Stimulated activated CD8-positive, alpha-beta memory T cell treated with anti-CD3 and anti-CD28 coated beads, Interleukin-7, amount 100 ng/mL, for 24 hours (primary cell): ENCODE measurements around the gene ADCY2.

Source experiments
- DNase-seq: peaks from one replicate; pipeline ENCODE4 v3.0.0-alpha.2; 2020; ENCODE audit warnings: low read depth

The ADCY2 gene

DNA sequence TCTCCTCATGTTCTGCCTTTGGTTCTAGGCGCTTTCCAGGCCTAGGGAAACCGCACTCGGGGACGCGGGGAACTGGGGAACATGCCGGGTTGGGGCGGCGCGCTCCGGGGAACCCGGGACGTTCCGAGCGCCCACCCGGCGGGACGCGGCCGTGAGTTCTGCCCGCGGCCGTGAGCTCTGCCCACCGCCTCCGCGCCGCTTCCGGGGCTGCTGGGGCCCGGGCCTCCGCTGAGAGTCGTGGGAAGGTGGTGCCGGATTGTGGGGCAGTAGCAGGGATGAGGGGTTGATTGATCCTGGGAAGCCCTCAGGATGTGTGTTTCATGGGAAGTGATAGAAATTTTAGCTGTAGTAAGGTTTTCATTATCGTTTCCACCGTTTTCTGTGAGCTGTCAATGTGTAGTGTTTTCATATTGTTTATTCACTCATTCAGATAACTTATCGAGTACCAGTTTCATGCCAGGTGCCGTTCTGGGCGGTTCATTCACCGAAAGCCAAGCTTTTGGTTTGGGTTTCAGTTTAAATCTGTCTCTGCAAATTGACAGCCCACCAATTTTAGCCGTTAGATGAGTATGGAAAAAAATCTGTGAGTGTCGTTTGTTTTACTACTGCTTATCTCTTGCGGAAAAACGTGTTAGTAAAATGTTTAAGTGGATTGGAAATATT, 473.7 kb downstream of the ADCY2 start:
- no peak for DNase-seq

DNA sequence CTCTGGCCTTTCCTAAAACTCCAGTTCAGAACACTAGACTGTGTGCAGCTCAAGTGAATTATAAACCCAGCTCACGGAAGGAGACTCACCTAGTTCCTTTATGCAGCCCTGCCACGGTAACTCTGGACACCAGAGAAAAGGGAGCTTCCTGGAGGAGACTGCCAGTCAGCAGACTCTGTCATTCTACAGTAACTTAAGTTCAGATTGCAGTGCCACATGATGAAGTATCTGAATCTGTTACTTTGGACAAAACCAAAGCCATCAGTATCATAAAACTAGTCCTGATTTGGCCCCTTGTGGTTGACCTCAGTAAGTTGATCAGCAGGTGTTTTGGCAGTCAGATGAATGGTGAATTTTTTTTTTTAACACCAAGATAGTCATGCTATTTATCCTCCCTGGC, 475.7 kb downstream of the ADCY2 start:
- no peak for DNase-seq

DNA sequence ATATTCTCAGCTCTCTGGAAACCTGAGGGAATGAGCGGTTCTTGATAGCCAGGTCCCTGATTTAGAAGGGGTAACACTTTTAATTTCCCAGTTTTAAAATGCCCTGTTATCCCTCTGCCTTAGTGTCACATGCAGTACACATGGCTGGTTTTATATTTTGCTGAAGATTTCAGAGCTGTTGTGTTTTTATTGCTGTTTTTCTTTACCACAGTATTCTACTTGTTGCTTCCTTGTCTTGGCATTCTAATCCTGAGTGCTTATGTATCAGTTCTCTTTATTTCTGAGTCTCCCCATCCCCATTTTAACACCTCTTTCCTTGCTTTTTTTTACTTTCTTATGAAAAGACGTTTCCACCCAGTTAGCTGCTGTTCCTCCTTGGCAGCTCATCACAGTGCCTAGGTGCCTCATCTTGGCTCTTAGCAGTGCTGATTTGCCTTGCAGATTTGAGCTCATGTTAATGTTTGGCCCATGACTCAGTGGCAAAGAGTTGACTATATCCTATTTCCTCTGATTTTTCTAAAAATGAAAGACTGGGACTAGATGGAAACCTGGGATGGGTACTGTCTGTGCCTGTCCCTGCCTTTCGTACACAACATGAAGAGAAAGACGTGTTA, 476.7 kb downstream of the ADCY2 start:
- DNase-seq: no peak

DNA sequence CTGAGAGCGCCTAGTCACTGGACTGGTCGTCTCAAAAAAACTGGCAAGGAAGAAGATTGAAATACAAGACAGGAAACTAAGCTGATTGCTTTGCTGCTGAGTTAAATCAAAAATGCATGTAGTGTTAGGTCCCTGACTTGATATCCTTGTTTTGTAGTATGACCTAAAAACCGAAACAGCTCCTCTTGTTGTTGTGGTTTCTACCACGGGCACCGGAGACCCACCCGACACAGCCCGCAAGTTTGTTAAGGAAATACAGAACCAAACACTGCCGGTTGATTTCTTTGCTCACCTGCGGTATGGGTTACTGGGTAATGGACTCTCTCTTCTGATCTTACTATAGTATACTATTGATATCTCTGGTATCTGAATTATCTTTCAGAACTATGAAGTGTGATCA, 477.3 kb downstream of the ADCY2 start:
- peak; percentile 20 for DNase-seq

DNA sequence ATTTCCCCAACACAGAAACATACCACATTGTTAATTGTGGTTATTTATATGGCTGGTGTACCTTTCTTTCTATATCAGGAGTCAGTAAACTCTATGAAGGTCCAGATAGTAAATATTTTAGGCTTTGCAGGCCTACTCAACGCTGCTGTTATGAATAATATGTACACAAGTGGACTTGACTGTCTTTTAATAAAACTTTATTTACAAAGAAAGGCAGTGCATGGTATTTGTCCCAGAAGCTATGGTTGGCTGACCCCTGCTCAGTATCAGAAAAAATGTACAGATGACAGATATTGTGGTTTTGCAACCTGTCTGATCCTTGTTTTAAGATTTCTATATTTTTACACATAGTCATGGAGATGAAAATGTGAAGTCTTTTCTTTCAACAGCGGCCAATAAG, 478.7 kb downstream of the ADCY2 start:
- no peak for DNase-seq

DNA sequence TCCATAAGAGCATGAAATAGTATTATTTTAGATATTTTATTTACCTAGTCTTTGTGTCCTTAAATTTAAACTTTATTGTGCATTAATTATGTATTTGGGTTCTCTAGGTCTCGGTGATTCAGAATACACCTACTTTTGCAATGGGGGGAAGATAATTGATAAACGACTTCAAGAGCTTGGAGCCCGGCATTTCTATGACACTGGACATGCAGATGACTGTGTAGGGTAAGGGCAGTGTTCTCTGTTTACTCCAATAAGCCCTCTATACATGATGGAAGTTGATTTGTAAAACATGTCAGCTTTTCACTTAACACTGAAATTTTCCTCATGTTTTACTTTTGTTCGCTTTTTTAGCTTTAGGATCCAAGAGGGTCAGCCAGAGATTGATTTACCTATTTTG, 479.2 kb downstream of the ADCY2 start:
- DNase-seq: no peak

DNA sequence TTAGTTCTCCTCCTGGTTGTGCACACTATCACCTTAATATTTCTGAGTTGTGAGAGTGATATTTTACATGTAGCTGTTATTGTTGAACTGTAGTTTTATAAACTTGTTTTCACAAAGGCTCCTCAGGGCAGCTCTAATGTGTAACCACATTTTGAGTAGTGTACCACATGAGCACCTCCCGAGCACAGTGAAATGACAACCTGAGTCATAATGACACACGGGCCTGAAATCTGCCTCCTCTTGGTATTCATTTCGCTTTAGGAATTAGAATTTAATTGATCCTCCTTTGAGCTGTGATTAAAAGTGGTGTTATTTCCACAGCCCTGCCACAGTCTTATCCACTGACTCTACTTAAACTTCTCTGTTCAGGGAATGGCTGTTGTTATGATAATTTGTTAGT, 480.9 kb downstream of the ADCY2 start:
- no peak for DNase-seq

DNA sequence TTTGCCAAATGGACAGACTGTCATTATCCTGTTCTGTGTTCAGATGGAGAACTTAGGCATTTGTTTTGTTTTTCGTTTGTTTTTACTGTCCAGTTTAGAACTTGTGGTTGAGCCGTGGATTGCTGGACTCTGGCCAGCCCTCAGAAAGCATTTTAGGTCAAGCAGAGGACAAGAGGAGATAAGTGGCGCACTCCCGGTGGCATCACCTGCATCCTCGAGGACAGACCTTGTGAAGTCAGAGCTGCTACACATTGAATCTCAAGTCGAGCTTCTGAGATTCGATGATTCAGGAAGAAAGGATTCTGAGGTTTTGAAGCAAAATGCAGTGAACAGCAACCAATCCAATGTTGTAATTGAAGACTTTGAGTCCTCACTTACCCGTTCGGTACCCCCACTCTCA, 481.9 kb downstream of the ADCY2 start:
- DNase-seq: no peak

DNA sequence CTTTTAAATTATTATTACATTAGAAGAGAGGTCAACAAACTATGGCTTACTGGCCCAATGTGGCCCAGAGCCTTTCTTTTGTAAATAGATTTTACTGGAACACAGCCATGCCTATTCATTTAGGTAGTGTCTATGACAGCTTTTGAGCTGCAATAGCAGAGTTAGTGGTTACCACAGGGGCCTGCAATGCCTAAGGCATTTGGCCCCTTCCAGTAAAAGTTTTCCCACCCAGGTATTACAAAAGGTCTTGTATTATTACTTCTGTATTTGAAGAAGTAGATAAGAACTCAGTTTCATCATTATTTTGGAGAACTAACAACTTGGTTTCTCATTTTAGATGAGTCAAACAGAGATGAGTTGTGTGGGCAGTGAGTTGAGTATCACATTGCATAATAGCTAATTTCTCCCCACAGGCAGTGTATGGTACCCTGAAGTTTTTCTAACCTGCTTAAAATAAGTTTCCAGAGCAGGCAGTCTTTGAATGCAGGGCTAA, 482.5 kb downstream of the ADCY2 start:
- no peak for DNase-seq
